Measurements from ENCODE around the gene TSPO2.

Gene TSPO2

DNA sequence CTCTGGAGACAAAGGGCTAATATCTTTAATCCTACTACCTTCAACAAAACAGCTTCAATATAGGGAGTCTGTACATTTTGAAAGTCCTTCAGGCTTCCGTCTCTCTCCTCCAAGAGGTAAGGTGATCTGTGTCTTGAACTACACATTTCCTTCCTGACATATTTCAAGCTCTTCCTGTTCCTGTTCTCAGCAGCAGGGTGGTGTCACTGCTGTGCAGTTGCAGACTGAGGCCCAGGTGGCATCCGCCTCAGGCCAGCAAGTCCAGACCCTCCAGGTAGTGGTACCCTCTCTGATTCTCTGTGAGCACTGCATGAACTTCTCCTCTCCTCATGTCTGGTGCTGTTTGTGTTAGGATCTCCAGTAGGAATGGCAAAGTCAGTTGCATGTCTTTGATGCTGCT lies 38.4 kb downstream of the TSPO2 start:
- Histone ChIP-seq H3K9ac (ENCODE audit: low read length) (no peak overlapping the region), H3K23ac (ENCODE audit: low read length) (no peak overlapping the region), H2BK120ac (ENCODE audit: insufficient read depth, low read length, poor library complexity) (no peak overlapping the region), H2BK12ac (ENCODE audit: low read length) (no peak overlapping the region), H3K4me2 (ENCODE audit: low read length) (no peak overlapping the region), H4K91ac (ENCODE audit: low read depth, low read length) (no peak overlapping the region), H4K8ac (ENCODE audit: low read depth, low read length) (no peak overlapping the region), H3K79me1 (ENCODE audit: low read length) (no peaks in the 10 kb centered on the region), H3K27me3 (ENCODE audit: insufficient read depth, low read length) (no peaks in the 10 kb centered on the region), H3K9me3 (ENCODE audit: insufficient read depth, low read depth, low read length) (no peaks in the 10 kb centered on the region), H3K36me3 (ENCODE audit: control insufficient read depth in 1 of 2, insufficient read depth in 2 of 2, low read length in 2 of 2) (peaks cover 16 to 22% of the 10 kb centered on the region in 2 experiments), H3K79me2 (ENCODE audit: control insufficient read depth, insufficient read depth, low read length, poor library complexity) (peaks cover 8% of the 10 kb centered on the region), H3K27ac (ENCODE audit: low read depth, low read length) (no peak overlapping the region), H3K4me1 (ENCODE audit: control insufficient read depth in 1 of 2, insufficient read depth in 2 of 2, low read length in 2 of 2) (no peaks in the 10 kb centered on the region), H3K4me3 (ENCODE audit: low read depth, low read length) (no peak overlapping the region), H3K14ac (ENCODE audit: low read length) (no peak overlapping the region), H2AFZ (ENCODE audit: insufficient read depth, low read length, poor library complexity) (no peak overlapping the region), H3K4ac (ENCODE audit: low read depth, low read length) (peak overlapping the region; percentile 72), H3K18ac (ENCODE audit: low read length) (peak overlapping the region; percentile 53), H2AK5ac (ENCODE audit: low read length) (no peak overlapping the region), H2BK5ac (ENCODE audit: low read depth, low read length, poor library complexity) (no peak overlapping the region), H4K12ac (ENCODE audit: low read depth, low read length) (no peak overlapping the region)
- no CpG with 5 or more reads among the region's 2 CpGs for WGBS (ENCODE audit: extremely low coverage, insufficient coverage, insufficient read length)
- DNase-seq: no peak

DNA sequence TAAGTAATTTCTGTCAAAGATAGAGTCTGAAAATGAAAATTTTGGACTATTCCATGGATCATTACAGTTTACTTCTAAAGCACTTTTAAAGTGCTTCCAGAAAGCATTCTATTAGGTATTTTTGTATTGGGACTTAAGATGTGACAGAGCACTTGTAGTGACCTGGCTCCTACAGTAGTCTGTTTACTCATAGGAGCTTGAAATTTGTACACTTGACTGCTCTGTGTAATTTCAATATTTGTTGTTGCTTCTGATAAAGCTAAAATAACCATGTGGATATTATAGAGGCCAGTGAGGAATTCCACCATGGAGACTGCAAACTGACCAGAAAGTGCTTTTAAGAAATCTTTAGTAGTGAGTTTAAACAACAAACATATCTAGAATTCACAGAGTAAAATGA lies 40.8 kb downstream of the TSPO2 start:
- Histone ChIP-seq H3K18ac (ENCODE audit: low read length) (no peak overlapping the region), H3K4me2 (ENCODE audit: low read length) (no peak overlapping the region), H3K27me3 (ENCODE audit: insufficient read depth, low read length) (no peaks in the 10 kb centered on the region), H2BK5ac (ENCODE audit: low read depth, low read length, poor library complexity) (no peak overlapping the region), H3K27ac (ENCODE audit: low read depth, low read length) (no peak overlapping the region), H3K4me3 (ENCODE audit: low read depth, low read length) (no peak overlapping the region), H2BK120ac (ENCODE audit: insufficient read depth, low read length, poor library complexity) (no peak overlapping the region), H3K36me3 (ENCODE audit: control insufficient read depth in 1 of 2, insufficient read depth in 2 of 2, low read length in 2 of 2) (peaks cover 16 to 24% of the 10 kb centered on the region in 2 experiments), H2AK5ac (ENCODE audit: low read length) (no peak overlapping the region), H3K23ac (ENCODE audit: low read length) (no peak overlapping the region), H3K4me1 (ENCODE audit: control insufficient read depth in 1 of 2, insufficient read depth in 2 of 2, low read length in 2 of 2) (no peaks in the 10 kb centered on the region), H4K8ac (ENCODE audit: low read depth, low read length) (no peak overlapping the region), H3K79me2 (ENCODE audit: control insufficient read depth, insufficient read depth, low read length, poor library complexity) (peaks cover 4% of the 10 kb centered on the region), H4K91ac (ENCODE audit: low read depth, low read length) (no peak overlapping the region), H3K79me1 (ENCODE audit: low read length) (no peaks in the 10 kb centered on the region), H2AFZ (ENCODE audit: insufficient read depth, low read length, poor library complexity) (no peak overlapping the region), H3K14ac (ENCODE audit: low read length) (no peak overlapping the region), H4K12ac (ENCODE audit: low read depth, low read length) (no peak overlapping the region), H2BK12ac (ENCODE audit: low read length) (no peak overlapping the region), H3K4ac (ENCODE audit: low read depth, low read length) (no peak overlapping the region), H3K9ac (ENCODE audit: low read length) (no peak overlapping the region), H3K9me3 (ENCODE audit: insufficient read depth, low read depth, low read length) (no peaks in the 10 kb centered on the region)
- no peak for DNase-seq

DNA sequence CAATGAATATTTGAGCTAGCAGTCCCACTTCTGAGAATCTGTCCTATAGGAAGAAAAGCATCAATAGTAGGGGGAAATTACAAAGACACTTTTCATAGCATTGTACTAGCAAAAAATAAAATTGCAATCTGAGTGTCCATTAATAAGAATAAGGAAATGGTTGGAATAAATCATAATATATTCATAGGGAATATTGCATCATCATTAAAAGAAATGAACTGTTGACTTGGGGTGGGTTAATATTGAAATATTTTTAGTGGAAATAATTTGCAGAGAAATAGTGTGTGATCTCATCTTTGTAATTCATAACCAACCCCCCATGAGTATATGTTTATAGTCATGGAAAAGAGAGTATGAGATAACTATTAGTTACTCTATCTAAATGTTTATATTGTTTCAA lies 42.9 kb downstream of the TSPO2 start:
- Histone ChIP-seq H4K91ac (ENCODE audit: low read depth, low read length) (no peak overlapping the region), H3K4me3 (ENCODE audit: low read depth, low read length) (no peak overlapping the region), H3K36me3 (ENCODE audit: control insufficient read depth in 1 of 2, insufficient read depth in 2 of 2, low read length in 2 of 2) (peaks cover 26 to 30% of the 10 kb centered on the region in 2 experiments), H3K4ac (ENCODE audit: low read depth, low read length) (no peak overlapping the region), H2AK5ac (ENCODE audit: low read length) (no peak overlapping the region), H3K79me1 (ENCODE audit: low read length) (no peaks in the 10 kb centered on the region), H2BK5ac (ENCODE audit: low read depth, low read length, poor library complexity) (no peak overlapping the region), H3K23ac (ENCODE audit: low read length) (no peak overlapping the region), H2AFZ (ENCODE audit: insufficient read depth, low read length, poor library complexity) (no peak overlapping the region), H3K18ac (ENCODE audit: low read length) (no peak overlapping the region), H2BK120ac (ENCODE audit: insufficient read depth, low read length, poor library complexity) (no peak overlapping the region), H3K27me3 (ENCODE audit: insufficient read depth, low read length) (no peaks in the 10 kb centered on the region), H3K79me2 (ENCODE audit: control insufficient read depth, insufficient read depth, low read length, poor library complexity) (peaks cover 2% of the 10 kb centered on the region), H3K27ac (ENCODE audit: low read depth, low read length) (no peak overlapping the region), H3K14ac (ENCODE audit: low read length) (no peak overlapping the region), H4K8ac (ENCODE audit: low read depth, low read length) (no peak overlapping the region), H3K9ac (ENCODE audit: low read length) (no peak overlapping the region), H2BK12ac (ENCODE audit: low read length) (no peak overlapping the region), H3K4me2 (ENCODE audit: low read length) (no peak overlapping the region), H4K12ac (ENCODE audit: low read depth, low read length) (no peak overlapping the region), H3K9me3 (ENCODE audit: insufficient read depth, low read depth, low read length) (no peaks in the 10 kb centered on the region), H3K4me1 (ENCODE audit: control insufficient read depth in 1 of 2, insufficient read depth in 2 of 2, low read length in 2 of 2) (no peaks in the 10 kb centered on the region)
- no peak for DNase-seq

DNA sequence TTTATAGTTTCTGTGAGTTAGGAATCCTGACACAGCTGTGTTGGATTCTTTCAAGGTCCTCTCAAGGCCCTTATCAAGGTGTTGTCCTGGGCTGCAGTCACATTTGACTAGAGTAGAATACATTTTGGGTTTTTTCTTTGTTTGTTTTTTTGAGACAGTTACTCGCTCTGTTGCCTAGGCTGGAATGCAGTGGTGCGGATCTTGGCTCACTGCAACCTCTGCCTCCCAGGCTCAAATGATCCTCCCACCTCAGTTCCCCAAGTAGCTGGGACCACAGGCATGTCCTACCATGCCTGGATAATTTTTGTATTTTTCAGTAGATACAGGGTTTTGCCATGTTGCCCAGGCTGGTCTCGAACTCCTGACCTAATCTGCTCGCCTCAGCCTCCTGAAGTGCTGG lies 46.2 kb downstream of the TSPO2 start:
- no peak overlapping the region for H3K18ac ChIP-seq (ENCODE audit: low read length)
- no peak overlapping the region for H3K27ac ChIP-seq (ENCODE audit: low read depth, low read length)
- H2BK5ac ChIP-seq (ENCODE audit: low read depth, low read length, poor library complexity): no peak overlapping the region
- H4K12ac ChIP-seq (ENCODE audit: low read depth, low read length): no peak overlapping the region
- H3K4me1 ChIP-seq (ENCODE audit: control insufficient read depth in 1 of 2, insufficient read depth in 2 of 2, low read length in 2 of 2): no peaks in the 10 kb centered on the region
- DNase-seq: no peak
- H3K9me3 ChIP-seq (ENCODE audit: insufficient read depth, low read depth, low read length): no peaks in the 10 kb centered on the region
- H3K4ac ChIP-seq (ENCODE audit: low read depth, low read length): no peak overlapping the region
- peaks cover 28 to 38% of the 10 kb centered on the region in 2 experiments for H3K36me3 ChIP-seq (ENCODE audit: control insufficient read depth in 1 of 2, insufficient read depth in 2 of 2, low read length in 2 of 2)
- H3K23ac ChIP-seq (ENCODE audit: low read length): no peak overlapping the region
- no peak overlapping the region for H3K4me2 ChIP-seq (ENCODE audit: low read length)
- H3K79me1 ChIP-seq (ENCODE audit: low read length): no peaks in the 10 kb centered on the region
- no peak overlapping the region for H3K14ac ChIP-seq (ENCODE audit: low read length)
- H3K79me2 ChIP-seq (ENCODE audit: control insufficient read depth, insufficient read depth, low read length, poor library complexity): no peaks in the 10 kb centered on the region
- no peak overlapping the region for H2AK5ac ChIP-seq (ENCODE audit: low read length)
- no peak overlapping the region for H2AFZ ChIP-seq (ENCODE audit: insufficient read depth, low read length, poor library complexity)
- no peak overlapping the region for H2BK120ac ChIP-seq (ENCODE audit: insufficient read depth, low read length, poor library complexity)
- no peak overlapping the region for H4K8ac ChIP-seq (ENCODE audit: low read depth, low read length)
- no peak overlapping the region for H3K4me3 ChIP-seq (ENCODE audit: low read depth, low read length)
- no peak overlapping the region for H3K9ac ChIP-seq (ENCODE audit: low read length)
- no CpG with 5 or more reads among the region's 4 CpGs for WGBS (ENCODE audit: extremely low coverage, insufficient coverage, insufficient read length)
- H3K27me3 ChIP-seq (ENCODE audit: insufficient read depth, low read length): no peaks in the 10 kb centered on the region
- no peak overlapping the region for H2BK12ac ChIP-seq (ENCODE audit: low read length)
- H4K91ac ChIP-seq (ENCODE audit: low read depth, low read length): no peak overlapping the region

Measured in trophoblast cell (in vitro differentiated cells and primary cell).